DOHH2 (cell line): Measurements from ENCODE around the gene STPG4.

Experiments used
- H3F3A ChIP-seq: fragments of 200-600 bp; sonication (generic), shearing (Covaris generic); 2 replicates; pipeline ENCODE4 v1.6.0; 2016; ENCODE audit warnings: antibody characterized with exemption, mild to moderate bottlenecking; ENCODE audit not compliant: control insufficient read depth, insufficient read depth
- H3K27ac ChIP-seq: fragments of 200-600 bp; sonication (generic); 2 replicates; pipeline ENCODE4 v1.5.1; 2014; ENCODE audit warnings: low read depth, mild to moderate bottlenecking, low read length, moderate library complexity
- H3K27me3 ChIP-seq: fragments of 200-600 bp; sonication (generic); 2 replicates; pipeline ENCODE4 v1.6.1; 2014; ENCODE audit warnings: mild to moderate bottlenecking, low read length, mixed read lengths; ENCODE audit not compliant: control insufficient read depth
- H3K36me3 ChIP-seq: fragments of 200-600 bp; sonication (generic); 2 replicates; pipeline ENCODE4 v1.6.1; 2014; ENCODE audit warnings: mild to moderate bottlenecking, low read length, moderate library complexity, mixed read lengths; ENCODE audit not compliant: control insufficient read depth
- H3K4me1 ChIP-seq: fragments of 200-600 bp; sonication (generic); 2 replicates; pipeline ENCODE4 v1.6.1; 2014; ENCODE audit warnings: mild to moderate bottlenecking, low read length, mixed read lengths; ENCODE audit not compliant: control insufficient read depth
- H3K4me2 ChIP-seq: fragments of 200-600 bp; sonication (generic); 2 replicates; pipeline ENCODE4 v1.6.0; 2014; ENCODE audit warnings: mild to moderate bottlenecking, low read length, moderate library complexity
- H3K4me3 ChIP-seq: fragments of 200-600 bp; sonication (generic); 2 replicates; pipeline ENCODE4 v1.5.1; 2014; ENCODE audit warnings: mild to moderate bottlenecking, low read length, mixed read lengths
- H3K79me2 ChIP-seq: fragments of 200-600 bp; sonication (generic); 2 replicates; pipeline ENCODE4 v1.6.1; 2014; ENCODE audit warnings: mild to moderate bottlenecking, low read length, mixed read lengths; ENCODE audit not compliant: control insufficient read depth
- H3K9me2 ChIP-seq: fragments of 200-600 bp; sonication (generic); replicated peaks from 2 replicates; pipeline ENCODE4 v1.6.1; 2014; ENCODE audit warnings: mild to moderate bottlenecking, low read length, mixed read lengths; ENCODE audit not compliant: control insufficient read depth
- H3K9me3 ChIP-seq: fragments of 200-600 bp; sonication (generic); 2 replicates; pipeline ENCODE4 v1.6.1; 2014; ENCODE audit warnings: antibody characterized with exemption, low read length, mixed read lengths; ENCODE audit not compliant: control insufficient read depth, insufficient read depth
- H4K20me1 ChIP-seq: fragments of 200-600 bp; sonication (generic); 2 replicates; pipeline ENCODE4 v1.6.0; 2014; ENCODE audit warnings: low read depth, mild to moderate bottlenecking, antibody characterized with exemption, low read length, moderate library complexity; ENCODE audit not compliant: control insufficient read depth, insufficient read depth
- EZH2phosphoT487 ChIP-seq: fragments of 200-600 bp; sonication (generic); IDR thresholded peaks from 2 replicates; pipeline ENCODE4 v1.6.1; 2017; ENCODE audit warnings: borderline replicate concordance, mild to moderate bottlenecking, antibody characterized with exemption, low read length, moderate library complexity, mixed read lengths
- TF ChIP-seq, protein P1 (sequence below): fragments of 200-600 bp; sonication (generic); IDR thresholded peaks from one replicate; pipeline ENCODE4 v1.5.1; 2014; ENCODE audit warnings: antibody characterized with exemption, mild to moderate bottlenecking, low read depth, low read length; ENCODE audit not compliant: poor library complexity, severe bottlenecking

The STPG4 gene

GRCh38 chr2:47167149-47167548 is 12.0 kb upstream of the STPG4 start:
- Histone ChIP-seq H3K4me3 (no peak overlapping the region), H3K27me3 (no peaks in the 10 kb centered on the region), H3K9me2 (no peaks in the 10 kb centered on the region), H4K20me1 (peaks cover 52% of the 10 kb centered on the region), H3K27ac (no peak overlapping the region), H3K36me3 (peaks cover 92% of the 10 kb centered on the region), H3F3A (peaks cover 48% of the 10 kb centered on the region), H3K79me2 (peaks cover 95% of the 10 kb centered on the region), H3K9me3 (no peaks in the 10 kb centered on the region), H3K4me1 (peaks cover 15% of the 10 kb centered on the region), H3K4me2 (no peak overlapping the region)
- TF ChIP-seq, protein P1, sequence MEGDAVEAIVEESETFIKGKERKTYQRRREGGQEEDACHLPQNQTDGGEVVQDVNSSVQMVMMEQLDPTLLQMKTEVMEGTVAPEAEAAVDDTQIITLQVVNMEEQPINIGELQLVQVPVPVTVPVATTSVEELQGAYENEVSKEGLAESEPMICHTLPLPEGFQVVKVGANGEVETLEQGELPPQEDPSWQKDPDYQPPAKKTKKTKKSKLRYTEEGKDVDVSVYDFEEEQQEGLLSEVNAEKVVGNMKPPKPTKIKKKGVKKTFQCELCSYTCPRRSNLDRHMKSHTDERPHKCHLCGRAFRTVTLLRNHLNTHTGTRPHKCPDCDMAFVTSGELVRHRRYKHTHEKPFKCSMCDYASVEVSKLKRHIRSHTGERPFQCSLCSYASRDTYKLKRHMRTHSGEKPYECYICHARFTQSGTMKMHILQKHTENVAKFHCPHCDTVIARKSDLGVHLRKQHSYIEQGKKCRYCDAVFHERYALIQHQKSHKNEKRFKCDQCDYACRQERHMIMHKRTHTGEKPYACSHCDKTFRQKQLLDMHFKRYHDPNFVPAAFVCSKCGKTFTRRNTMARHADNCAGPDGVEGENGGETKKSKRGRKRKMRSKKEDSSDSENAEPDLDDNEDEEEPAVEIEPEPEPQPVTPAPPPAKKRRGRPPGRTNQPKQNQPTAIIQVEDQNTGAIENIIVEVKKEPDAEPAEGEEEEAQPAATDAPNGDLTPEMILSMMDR = no peak
- TF ChIP-seq EZH2phosphoT487 = no peak

- no peaks in the 10 kb centered on the region for H3K9me2 ChIP-seq
- no peaks in the 10 kb centered on the region for H3K9me3 ChIP-seq
- no peak overlapping the region for H3K27ac ChIP-seq
- peaks cover 36% of the 10 kb centered on the region for H4K20me1 ChIP-seq
- no peak overlapping the region for H3K4me3 ChIP-seq
- peaks cover 60% of the 10 kb centered on the region for H3F3A ChIP-seq
- peaks cover 92% of the 10 kb centered on the region for H3K36me3 ChIP-seq
- H3K4me2 ChIP-seq = no peak overlapping the region
- no peaks in the 10 kb centered on the region for H3K4me1 ChIP-seq
- peaks cover 75% of the 10 kb centered on the region for H3K79me2 ChIP-seq
- TF ChIP-seq EZH2phosphoT487 = no peak
- TF ChIP-seq, protein P1 = no peak
- no peaks in the 10 kb centered on the region for H3K27me3 ChIP-seq
Observed at GRCh38 chr2:47165001-47165555, 10.0 kb upstream of the STPG4 start.

GRCh38 chr2:47162780-47163179 is 7.7 kb upstream of the STPG4 start:
- H3K9me3 ChIP-seq = no peaks in the 10 kb centered on the region
- peaks cover 90% of the 10 kb centered on the region for H3K36me3 ChIP-seq
- H3K9me2 ChIP-seq = no peaks in the 10 kb centered on the region
- no peak overlapping the region for H3K4me2 ChIP-seq
- H3F3A ChIP-seq = peaks cover 75% of the 10 kb centered on the region
- H3K27ac ChIP-seq = no peak overlapping the region
- no peak for TF ChIP-seq EZH2phosphoT487
- TF ChIP-seq, protein P1 = no peak
- no peak overlapping the region for H3K4me3 ChIP-seq
- H4K20me1 ChIP-seq = peaks cover 29% of the 10 kb centered on the region; the same call in 1 of the 2 replicates
- H3K79me2 ChIP-seq = peaks cover 52% of the 10 kb centered on the region
- H3K27me3 ChIP-seq = no peaks in the 10 kb centered on the region
- H3K4me1 ChIP-seq = no peaks in the 10 kb centered on the region
